Fibroblast of skin of left biceps (primary cell): Measurements from ENCODE around the gene NMU.
"Not testable (repeated sequence)": the region's sequence is repeated elsewhere in the genome, so short reads cannot be mapped to it uniquely, and the experiment has no call there.

Experiments
- DNase-seq, 2 experiments: peaks; one replicate each; pipeline ENCODE4 v3.0.0-alpha.2; 2013; ENCODE audit warnings: low read depth in 2 of 2

The NMU gene

GRCh38 chr4:55624063-55624462 lies 12.0 kb downstream of the NMU start:
- not testable (repeated sequence) for DNase-seq

GRCh38 chr4:55618546-55619143 lies 17.5 kb downstream of the NMU start:
- no peak for DNase-seq

DNA sequence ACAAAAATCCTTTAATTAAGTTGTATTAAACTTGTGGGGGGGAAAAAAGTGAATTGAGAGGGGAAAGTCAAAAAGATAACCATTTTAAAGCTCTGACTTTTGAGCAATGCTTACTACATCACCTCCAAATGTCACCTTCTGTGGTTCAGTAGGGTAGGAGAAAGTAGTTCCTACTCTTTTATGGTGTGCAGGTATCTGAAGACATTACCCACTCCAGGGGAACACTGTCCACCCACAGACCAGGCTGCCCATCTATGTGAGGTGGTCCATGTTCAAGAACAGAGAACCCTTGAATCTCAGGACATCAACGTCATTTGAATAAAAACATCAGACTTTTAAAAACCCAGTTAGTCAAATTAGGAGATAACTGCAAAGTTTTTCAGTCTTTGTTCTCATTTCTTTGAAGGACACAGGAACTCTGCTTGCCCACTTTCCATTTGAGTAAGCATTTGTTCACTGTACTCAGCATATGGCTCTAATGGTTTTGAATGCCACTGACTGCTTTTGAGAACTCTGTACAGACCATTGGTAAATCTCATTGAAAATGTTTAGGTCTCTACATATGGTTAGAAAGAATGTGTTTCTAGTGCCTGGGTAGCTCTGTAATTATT lies 18.4 kb downstream of the NMU start:
- DNase-seq = no peak

- no peak for DNase-seq
Observed at GRCh38 chr4:55615008-55615407, 21.1 kb downstream of the NMU start.

- no peak for DNase-seq
Observed at GRCh38 chr4:55613621-55614020, 22.5 kb downstream of the NMU start.

DNA sequence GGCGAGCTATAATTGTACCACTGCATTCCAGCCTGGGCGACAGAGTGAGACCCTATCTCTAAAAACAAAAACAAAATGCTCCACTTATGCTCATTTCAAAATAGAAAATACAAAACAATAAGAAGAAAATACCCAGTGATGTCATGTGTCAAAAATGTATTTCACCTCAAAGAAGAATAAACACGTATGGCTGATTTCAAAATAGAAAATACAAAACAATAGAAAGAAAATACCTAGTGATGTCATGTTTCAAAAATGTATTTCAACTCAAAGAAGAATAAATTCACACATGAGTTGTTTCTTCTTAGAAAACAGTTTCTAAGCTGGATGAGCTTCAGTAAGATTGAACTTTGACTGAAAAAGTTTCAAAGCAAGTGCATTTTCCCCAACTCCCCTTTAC lies 23.8 kb downstream of the NMU start:
- no peak for DNase-seq

- DNase-seq = no peak
Observed at GRCh38 chr4:55611358-55612059, 24.6 kb downstream of the NMU start.

- no peak for DNase-seq
Observed at GRCh38 chr4:55610381-55610780, 25.7 kb downstream of the NMU start.

- peak; percentile 6 to 9 for DNase-seq
Observed at GRCh38 chr4:55609393-55609866, 26.7 kb downstream of the NMU start.

DNA sequence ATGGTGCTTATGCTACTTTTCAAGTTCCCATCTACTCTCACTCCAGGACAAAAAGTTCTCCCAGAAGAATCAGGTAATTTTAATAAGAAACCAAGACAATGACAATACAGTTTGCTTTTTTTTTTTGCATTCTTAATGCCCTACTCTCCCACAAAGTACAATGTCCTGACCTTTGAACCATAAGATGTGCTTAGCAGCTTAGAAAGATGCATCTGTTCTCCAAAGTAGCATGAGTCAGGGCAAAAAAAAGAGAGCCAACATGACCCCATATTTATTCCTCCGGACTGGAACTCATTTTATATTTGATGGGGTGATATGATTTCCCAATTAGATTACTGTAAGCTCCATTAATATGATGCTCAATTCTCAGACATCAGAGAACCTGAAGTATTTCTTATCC lies 27.5 kb downstream of the NMU start:
- no peak for DNase-seq

DNA sequence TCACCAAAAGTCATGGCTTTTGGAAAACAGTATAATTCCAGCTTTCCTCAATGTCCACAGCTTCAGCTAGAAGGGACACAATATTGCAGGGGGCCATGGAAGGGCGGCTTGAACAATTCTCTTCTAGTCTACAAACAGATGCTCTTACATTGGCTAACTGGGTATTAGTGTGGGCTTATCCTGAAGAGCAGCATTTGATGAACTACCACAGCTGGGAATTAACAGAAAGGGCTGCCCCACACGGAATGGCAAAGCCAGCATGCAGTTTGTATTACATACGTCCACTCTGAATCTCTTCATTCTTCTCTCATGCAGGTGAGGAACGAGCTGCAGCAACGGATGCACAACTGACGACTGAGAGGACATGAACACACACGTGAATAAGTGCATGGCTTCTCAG lies 31.1 kb downstream of the NMU start:
- DNase-seq = no peak

GRCh38 chr4:55600640-55601039 lies 35.5 kb downstream of the NMU start:
- DNase-seq = no peak

DNA sequence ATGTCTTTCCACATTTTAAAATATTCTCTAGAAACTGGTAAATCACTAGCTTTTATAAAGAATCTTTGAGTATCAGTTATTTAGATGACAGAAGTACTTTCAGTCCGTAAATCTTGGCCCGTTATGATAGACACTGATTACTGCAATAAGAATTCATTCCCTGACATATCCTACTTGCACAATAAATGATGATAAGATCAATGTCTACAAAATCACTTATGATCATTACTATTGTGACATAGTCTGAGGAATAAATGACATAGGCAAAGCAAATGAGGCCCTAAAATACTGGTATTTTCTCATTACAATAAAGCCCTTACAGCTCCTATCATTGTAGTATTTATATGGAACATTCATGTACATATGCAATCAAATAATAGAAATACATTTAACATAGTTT lies 37.5 kb downstream of the NMU start:
- no peak for DNase-seq

GRCh38 chr4:55592014-55592413 lies 44.1 kb downstream of the NMU start, which contains the start of gene PDCL2:
Gene PDCL2, minus strand, starts transcription at chr4:55592245. Its CDS starts 136 bp downstream, at chr4:55592109.
- DNase-seq = no peak

GRCh38 chr4:55588160-55588559 lies 47.9 kb downstream of the NMU start:
- no peak for DNase-seq

DNA sequence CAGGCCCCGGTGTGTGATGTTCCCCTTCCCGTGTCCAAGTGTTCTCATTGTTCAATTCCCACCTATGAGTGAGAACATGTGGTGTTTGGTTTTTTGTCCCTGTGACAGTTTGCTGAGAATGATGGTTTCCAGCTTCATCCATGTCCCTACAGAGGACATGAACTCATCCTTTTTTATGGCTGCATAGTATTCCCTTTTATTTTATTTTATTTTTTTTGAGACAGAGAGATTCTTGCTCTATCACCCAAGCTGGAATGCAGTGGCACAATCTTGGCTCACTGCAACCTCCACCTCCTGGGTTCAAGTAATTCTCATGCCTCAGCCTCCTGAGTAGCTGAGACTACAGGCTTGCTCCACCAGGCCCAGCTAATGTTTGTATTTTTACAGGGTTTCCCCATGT lies 53.3 kb downstream of the NMU start:
- DNase-seq = not testable (repeated sequence)

GRCh38 chr4:55578341-55579010 lies 57.6 kb downstream of the NMU start:
- DNase-seq = no peak

GRCh38 chr4:55575513-55575912 lies 60.6 kb downstream of the NMU start:
- no peak for DNase-seq

GRCh38 chr4:55574252-55574651 lies 61.8 kb downstream of the NMU start:
- no peak for DNase-seq

DNA sequence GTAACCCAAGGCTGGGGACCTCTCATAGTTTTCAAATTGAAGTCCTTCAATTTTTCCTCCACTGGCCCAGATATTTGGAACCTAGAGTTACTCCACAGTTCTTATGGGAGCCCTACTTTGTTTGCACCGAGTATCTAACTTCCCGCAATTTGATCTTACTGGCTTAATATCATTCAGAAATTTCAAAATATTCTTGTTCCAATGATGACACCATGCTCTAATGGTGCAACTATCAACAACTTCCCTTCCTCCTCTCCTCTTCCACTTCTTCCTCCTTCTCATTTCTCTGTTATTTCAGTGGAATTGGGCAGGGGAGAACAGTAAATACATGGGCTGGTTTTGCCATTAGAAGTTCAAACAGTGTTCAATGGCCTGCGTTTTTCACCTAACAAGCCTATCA lies 64.3 kb downstream of the NMU start:
- no peak for DNase-seq

- no peak for DNase-seq
Observed at GRCh38 chr4:55568905-55569504, 67.1 kb downstream of the NMU start.

- DNase-seq = no peak
Observed at GRCh38 chr4:55561889-55562288, 74.2 kb downstream of the NMU start.
